Erythroblast (primary cell): ENCODE data around the gene MAPK8.
A peak's percentile ranks its signal among the peaks of the same experiment; 100 is the strongest.

Source experiments
- DNase-seq, 2 experiments: peaks; one replicate each; lab custom pipeline; 2025; lab: John Stamatoyannopoulos, UW
- GATA1 ChIP-seq: IDR thresholded peaks from 2 replicates; pipeline ENCODE4 v1.6.1; 2011; ENCODE audit warnings: low read depth, mild to moderate bottlenecking, control low read depth, low read length, moderate library complexity
- POLR2A ChIP-seq: IDR thresholded peaks from 2 replicates; pipeline ENCODE4 v1.6.1; 2011; ENCODE audit warnings: mild to moderate bottlenecking, low read length

MAPK8 gene

DNA sequence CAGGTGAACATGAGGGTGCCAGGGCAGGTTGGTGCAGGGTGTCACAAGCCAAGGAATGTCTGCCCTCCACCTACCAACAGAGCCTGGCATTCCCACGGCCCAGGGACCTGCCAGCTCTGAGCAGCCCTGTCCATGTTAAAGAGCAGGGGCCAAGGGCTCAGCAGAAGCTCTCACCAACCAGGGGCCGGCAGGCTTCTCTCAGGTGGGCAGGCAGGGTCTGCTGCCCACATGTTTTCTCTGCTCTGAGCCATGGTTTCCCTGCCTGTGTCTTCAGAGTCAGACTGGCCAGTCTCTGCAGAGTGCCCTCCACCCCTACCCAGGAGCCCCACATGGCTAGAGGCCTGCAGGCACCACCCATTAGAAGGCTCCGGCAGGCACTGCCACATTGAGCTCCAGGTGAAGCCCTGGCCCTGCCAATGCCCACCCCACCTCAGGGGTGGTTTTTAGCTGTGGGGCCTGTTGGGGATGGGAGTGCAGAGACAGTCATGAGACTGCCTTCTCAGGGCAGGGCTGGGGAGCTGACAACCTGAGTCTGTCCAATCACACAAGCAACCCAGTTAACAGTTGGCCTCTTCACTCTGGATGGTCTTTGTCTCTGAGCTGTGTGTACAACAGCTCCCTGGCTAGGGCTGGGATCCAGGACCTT lies 162.5 kb downstream of the MAPK8 start:
- DNase-seq: peak; percentile 29 to 40
- TF ChIP-seq POLR2A (no peak), GATA1 (no peak)

DNA sequence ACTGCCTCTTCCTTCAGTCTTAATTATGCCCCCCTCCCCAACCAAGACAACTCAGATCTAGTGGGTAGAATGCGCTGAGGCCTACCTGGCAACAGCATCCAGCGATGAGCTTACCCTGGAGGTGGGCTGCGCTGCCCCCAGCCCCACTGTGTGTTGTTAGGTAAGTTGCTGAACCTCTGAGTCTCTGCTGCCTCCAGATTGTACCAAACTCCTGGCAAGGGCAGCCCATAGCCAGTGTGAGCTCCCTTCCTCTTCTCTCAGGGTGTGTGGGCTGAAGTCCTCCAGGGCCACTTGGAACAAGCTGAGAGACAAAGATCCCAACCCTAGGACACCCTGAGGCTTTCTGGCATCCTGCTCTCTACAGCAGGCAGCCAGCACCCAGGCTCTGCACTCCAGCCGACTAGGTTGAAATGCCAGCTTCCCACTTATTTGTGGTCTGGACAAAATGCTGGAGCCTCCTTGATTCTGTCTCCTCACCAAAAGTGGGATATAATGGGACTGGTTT lies 163.1 kb downstream of the MAPK8 start:
- peak; percentile 29 to 39 for DNase-seq
- no peak for TF ChIP-seq GATA1
- no peak for TF ChIP-seq POLR2A

DNA sequence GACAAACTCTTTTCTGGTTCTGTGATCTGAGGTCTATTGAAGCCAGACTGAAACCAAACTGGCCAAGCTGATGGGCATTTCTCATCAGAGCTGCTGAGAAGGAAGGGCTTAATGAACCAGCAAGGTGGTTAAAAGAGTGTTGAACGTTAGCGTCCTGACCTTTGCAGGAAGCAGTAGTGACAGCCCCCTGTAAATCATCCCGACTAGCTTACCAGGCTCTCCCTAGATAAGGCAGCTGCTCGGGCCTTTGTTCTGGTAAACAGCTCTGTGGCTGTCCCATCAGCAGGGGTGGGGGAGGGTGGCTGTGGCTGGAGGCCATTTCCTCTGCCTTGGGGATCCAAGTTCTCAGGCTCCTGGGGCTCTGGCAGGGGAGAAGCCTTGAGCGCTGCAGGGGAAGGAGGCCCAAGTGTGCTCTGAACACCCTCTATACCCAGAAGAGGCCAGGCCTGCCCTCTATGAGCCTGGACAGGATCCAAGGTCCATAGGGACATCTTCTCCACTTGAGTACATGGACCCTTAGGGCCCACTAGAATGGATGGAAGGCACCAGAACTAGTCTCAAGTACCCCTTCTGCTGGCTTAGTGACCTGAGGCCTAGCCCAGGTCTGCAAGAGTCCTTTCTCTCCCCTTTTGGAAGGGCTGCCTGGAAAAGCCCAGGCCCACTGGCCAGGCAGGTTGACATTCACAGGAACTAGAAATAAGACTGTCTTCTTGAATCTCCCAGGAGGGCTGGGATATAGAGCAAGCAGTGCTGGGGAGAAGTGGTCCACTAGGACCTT lies 163.8 kb downstream of the MAPK8 start:
- DNase-seq: peak; percentile 63 to 85

DNA sequence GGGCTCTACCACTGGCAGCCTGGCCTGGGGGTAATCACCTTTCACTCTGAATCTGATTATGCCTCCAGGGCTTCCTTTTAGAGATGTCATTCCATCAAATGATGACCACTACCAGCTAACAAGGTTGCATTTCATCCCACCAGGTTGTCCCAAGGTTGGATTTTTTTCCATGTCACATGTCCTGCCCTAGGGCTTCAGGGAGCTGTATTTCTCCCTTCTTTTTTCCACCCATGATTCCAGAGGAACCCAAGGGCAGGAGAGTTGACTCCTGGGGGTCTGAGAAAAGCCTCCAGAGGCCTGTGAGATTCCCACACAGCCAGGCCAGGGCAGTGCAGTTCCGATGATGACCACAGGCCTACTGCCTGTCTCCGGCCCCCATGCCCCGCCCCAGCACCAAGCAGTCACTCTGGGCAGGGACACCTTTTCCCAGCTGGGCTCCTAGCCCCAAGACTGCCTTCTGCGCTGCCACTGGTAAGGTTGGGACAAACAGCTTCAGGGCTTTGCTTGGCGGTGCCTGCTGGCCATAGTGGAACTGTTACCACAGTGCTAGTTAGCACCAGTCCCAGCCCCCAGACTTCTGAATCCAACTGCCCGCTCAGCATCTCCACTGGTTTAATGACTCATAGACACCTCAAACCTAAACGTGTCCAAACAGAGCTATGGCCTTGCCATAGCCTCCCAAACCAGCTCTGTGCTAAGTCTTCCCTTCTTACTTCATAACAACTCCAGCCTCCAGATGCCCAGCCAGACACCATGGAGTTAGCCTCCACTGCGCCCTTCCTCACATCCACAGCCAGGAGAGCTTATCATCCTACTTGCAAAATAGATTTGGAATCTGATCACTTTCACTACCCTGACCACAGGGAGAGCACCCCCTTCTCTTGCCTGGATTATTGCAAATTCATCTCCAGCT lies 164.7 kb downstream of the MAPK8 start:
- DNase-seq: no peak
- TF ChIP-seq GATA1: no peak
- no peak for TF ChIP-seq POLR2A

More for the DNA sequence above, 163.8 kb downstream of the MAPK8 start:
- TF ChIP-seq GATA1 (no peak), POLR2A (no peak)

DNA sequence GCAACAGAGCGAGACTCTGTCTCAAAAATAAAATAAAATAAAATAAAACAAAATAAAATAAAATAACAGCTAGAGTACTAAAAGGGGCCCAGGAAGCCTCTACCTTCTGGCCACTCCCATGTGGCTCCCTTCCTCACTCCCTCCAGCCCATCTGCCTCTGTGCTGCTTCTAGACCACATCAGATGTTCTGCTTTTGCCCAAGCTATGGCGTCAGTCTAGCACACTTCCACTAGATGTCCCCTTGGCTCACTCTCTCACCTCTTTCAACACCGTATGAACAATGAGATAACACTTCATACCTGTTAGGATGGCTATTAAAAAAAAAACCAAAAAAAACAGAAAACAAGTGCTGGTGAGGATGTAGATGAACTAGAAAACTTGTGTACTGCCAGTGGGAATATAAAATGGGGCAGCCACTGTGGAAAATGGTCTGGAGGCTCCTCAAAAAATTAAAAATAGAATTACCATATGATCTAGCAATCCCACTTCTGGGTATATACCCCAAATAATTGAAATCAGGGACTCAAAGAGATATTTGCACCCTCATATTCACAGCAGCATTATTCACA lies 166.1 kb downstream of the MAPK8 start:
- TF ChIP-seq POLR2A: no peak
- TF ChIP-seq GATA1: no peak
- DNase-seq: no peak

DNA sequence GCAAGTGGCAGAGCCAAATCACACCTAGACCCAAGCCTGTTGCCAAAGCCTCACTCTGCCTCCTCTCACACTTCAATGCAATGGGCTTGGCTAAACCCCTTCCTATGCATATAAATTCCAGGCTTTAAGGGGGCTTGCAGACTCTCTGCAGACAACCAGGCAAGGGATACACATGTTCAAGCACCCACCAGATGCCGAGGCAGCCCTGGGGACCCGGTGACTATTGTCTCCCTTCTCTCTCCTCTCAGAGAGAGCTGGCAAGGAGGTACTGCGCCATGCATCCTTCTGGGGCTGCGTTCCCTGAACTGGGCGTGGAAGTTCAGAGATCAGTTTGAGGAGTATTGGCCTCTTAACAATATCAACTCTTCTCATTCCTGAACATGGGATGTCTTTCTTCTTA lies 167.2 kb downstream of the MAPK8 start:
- no peak for DNase-seq
- TF ChIP-seq GATA1 (no peak), POLR2A (no peak)

DNA sequence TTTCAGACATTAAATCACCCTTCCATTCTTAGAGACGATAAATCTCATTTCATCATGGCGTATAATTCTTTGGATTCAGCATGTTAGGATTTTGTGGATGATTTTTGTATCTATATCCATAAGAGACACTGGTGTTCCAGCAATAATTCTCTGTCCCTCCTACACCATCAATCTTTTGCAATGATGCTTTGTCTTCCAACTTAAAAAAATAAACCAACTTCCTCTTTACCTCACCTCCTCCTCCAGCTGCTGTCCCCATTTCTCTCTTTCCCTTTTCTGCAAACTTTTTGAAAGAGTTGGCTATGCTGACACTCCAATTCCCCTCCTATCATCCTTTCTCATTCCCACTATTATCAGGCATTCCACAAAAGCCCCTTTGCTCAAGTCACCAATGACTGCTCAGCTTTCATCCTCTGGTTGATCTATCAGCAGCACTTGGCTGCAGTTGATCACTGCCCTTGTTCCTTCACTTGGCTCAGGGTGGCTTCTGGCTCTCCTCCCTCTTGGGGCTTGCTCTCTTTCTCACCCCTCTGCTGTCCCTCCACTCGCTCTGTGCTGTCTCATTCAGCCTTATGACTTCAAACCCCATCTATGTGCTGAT lies 168.4 kb downstream of the MAPK8 start:
- no peak for DNase-seq

DNA sequence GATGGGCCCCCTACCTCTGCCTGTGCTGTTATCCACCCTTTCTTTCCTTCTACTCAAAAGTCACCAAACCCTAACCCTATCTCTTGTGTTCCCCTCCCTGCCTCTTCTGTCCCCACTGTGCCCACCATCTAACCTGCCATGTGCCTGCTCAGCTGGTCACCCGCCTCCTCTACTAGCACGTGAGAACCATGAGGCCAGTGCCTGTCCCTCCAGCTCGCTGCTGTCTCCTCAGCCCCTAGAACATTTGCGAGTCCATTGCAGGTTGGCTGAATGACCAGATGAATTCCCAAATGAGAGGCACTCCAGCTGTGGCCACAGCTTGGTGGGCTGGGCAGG lies 169.4 kb downstream of the MAPK8 start:
- TF ChIP-seq POLR2A (no peak), GATA1 (no peak)
- no peak for DNase-seq

More for the DNA sequence above, 168.4 kb downstream of the MAPK8 start:
- no peak for TF ChIP-seq GATA1
- no peak for TF ChIP-seq POLR2A

DNA sequence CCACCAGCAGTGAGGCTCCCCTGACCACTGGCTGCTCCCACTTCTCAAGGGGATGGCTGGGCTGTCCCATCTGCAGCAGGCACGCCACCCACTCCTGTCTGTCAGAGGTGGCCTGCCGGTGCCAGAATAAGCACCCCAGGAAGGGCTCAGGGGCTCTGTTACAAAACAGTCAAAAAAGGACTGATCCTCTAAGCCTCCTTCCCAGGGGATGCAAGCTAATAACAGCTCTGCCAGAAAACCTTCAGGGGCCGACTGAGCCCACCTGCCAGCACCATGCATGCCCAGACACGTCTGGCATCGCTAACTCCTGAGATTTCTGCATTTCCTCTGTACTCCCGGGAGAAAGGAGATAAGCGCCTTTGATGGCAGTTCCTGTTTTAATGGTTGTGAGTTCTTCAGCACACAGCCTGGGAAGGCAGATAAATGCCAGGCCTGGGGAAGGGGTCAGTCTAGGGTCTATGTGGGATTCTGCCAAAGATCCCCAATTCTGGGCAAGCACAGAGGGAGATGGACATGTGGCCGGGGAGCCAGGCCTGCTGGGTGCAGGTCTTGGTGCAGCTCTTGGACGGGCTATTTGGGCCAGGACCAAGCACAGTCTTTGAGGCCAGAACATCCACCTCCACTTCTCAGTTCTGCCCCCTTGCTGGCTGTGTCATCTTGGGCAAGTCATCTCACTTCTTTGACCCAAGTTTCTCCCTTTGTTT lies 170.0 kb downstream of the MAPK8 start:
- no peak for DNase-seq
- no peak for TF ChIP-seq GATA1
- TF ChIP-seq POLR2A: no peak

DNA sequence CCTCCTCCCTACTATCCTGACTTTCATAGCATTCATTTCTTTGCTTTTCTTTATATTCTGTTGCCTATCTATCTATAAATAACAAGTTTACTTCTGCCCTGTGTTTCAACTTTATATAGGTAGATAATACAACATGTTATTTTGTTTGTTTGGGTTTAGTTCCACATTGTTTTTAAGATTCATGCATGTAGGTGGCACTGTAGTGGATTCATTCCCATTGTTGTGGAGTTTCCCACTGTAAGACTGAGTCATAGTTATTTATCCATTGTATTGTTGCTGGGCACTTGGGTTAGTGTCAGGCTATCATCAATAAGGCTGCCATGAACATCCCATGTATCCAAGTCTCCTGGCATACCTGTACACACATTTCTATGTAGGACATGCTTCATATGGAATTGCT lies 170.7 kb downstream of the MAPK8 start:
- DNase-seq: no peak
- TF ChIP-seq POLR2A: no peak
- TF ChIP-seq GATA1: no peak

DNA sequence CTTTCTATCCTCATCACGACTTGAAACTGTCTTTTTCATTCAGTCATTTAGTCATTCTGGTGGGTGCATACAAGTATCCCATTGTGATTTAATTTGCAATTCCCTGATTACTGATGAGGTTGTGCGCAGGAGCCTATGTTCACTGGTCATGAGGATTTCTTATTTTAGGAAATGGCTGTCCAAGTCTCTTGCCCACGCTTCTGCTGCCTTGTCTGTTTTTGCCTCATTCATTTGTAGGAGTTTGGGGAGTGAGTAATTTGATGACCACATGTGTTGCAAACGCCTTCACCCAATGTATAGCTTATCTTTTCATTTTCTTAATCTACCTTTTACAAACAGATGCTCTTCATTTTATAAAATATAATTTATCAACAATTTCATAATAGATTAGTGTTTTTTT lies 171.1 kb downstream of the MAPK8 start:
- TF ChIP-seq GATA1 (no peak), POLR2A (no peak)

DNA sequence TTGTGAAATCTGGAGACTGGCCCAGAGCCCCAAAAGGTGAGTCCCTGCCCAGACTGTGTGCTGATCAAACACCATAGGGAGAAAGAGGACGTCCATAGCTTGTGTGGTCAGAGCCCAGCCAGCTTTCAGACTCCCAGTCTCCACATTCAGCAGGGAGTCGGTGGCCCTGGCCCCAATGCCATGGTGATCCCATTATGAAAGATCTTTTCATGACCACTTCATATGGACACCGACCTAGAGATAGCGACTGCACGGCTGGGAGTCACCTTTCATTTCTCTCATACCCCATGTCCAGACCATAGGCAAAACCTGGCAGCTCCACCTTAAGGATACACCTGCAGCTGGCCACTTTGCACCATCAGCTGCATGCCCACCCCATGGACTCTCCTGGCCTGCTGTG lies 172.0 kb downstream of the MAPK8 start:
- no peak for TF ChIP-seq POLR2A
- no peak for TF ChIP-seq GATA1
- DNase-seq: no peak

More for the DNA sequence above, 171.1 kb downstream of the MAPK8 start:
- no peak for DNase-seq
